OCI-LY7 (cell line): ENCODE measurements around the gene INKA2. TPM values are rescaled to one million over a fixed set of nuclear protein-coding genes. Genes with fewer than 3 reads are reported as not detected.

Experiments used
- BruUV-seq: library from RNA; stranded (reverse); fragments of 400-500 nt; replicated peaks from 2 replicates; lab custom pipeline; 2021; lab: Mats Ljungman, UMichigan
- CTCF ChIA-PET: fragments of 300-600 bp; sonication (Branson Sonifier 250); formaldehyde crosslinking; loops from one replicate; lab custom pipeline; 2022; ENCODE audit warnings: antibody characterized with exemption; ENCODE audit not compliant: unreplicated experiment; lab: Charles Lee
- POLR2A ChIA-PET: fragments of 300-600 bp; sonication (Branson Sonifier 250); formaldehyde crosslinking; loops from one replicate; lab custom pipeline; 2022; ENCODE audit warnings: antibody characterized with exemption; lab: Charles Lee
- DNase-seq: peaks from one replicate; pipeline ENCODE4 v3.0.0-alpha.2; 2015; ENCODE audit warnings: low spot score
- H2AFZ ChIP-seq: fragments of 200-600 bp; sonication (generic), shearing (Covaris generic); 2 replicates; pipeline ENCODE4 v1.6.1; 2014; ENCODE audit warnings: mild to moderate bottlenecking, antibody characterized with exemption, low read length, moderate library complexity
- H3K27ac ChIP-seq: fragments of 200-600 bp; sonication (generic); 2 replicates; pipeline ENCODE4 v1.5.1; 2014; ENCODE audit warnings: mixed run types, low read depth, mild to moderate bottlenecking, moderate library complexity, low read length, inconsistent platforms; ENCODE audit not compliant: poor library complexity, severe bottlenecking
- H3K36me3 ChIP-seq: fragments of 200-600 bp; sonication (generic); 2 replicates; pipeline ENCODE4 v1.6.1; 2014; ENCODE audit warnings: mild to moderate bottlenecking, antibody characterized with exemption, low read length, moderate library complexity, mixed read lengths; ENCODE audit not compliant: insufficient read depth
- H3K4me1 ChIP-seq: fragments of 200-600 bp; sonication (generic); 2 replicates; pipeline ENCODE4 v1.5.1; 2014; ENCODE audit warnings: mild to moderate bottlenecking, low read length; ENCODE audit not compliant: insufficient read depth, poor library complexity, severe bottlenecking
- H3K4me2 ChIP-seq: fragments of 200-600 bp; sonication (generic); 2 replicates; pipeline ENCODE4 v1.6.1; 2014; ENCODE audit warnings: mild to moderate bottlenecking, low read length
- H3K4me3 ChIP-seq: fragments of 200-600 bp; sonication (generic); 2 replicates; pipeline ENCODE4 v1.5.1; 2014; ENCODE audit warnings: mild to moderate bottlenecking, low read depth, low read length; ENCODE audit not compliant: poor library complexity, severe bottlenecking
- H3K79me2 ChIP-seq: fragments of 200-600 bp; sonication (generic); 2 replicates; pipeline ENCODE4 v1.6.1; 2016; ENCODE audit warnings: low read depth, mild to moderate bottlenecking, low read length, moderate library complexity, mixed read lengths; ENCODE audit not compliant: insufficient read depth
- H3K9me2 ChIP-seq: fragments of 200-600 bp; sonication (generic); 2 replicates; pipeline ENCODE4 v1.6.1; 2016; ENCODE audit warnings: mild to moderate bottlenecking, low read length, mixed read lengths; ENCODE audit not compliant: insufficient read depth
- H3K9me3 ChIP-seq: fragments of 200-600 bp; sonication (generic); 2 replicates; pipeline ENCODE4 v1.6.1; 2014; ENCODE audit warnings: mild to moderate bottlenecking, mixed run types, low read length, mixed read lengths
- H4K20me1 ChIP-seq: fragments of 200-600 bp; sonication (generic); 2 replicates; pipeline ENCODE4 v1.6.1; 2014; ENCODE audit warnings: mild to moderate bottlenecking, antibody characterized with exemption, low read length, moderate library complexity, mixed read lengths; ENCODE audit not compliant: insufficient read depth
- CTCF ChIP-seq: fragments of 200-600 bp; sonication (generic); conservative IDR thresholded peaks from 2 replicates; pipeline ENCODE4 v1.5.1; 2014; ENCODE audit warnings: mild to moderate bottlenecking, antibody characterized with exemption, low read length, moderate library complexity, mixed read lengths
- EZH2phosphoT487 ChIP-seq: fragments of 200-600 bp; sonication (generic); IDR thresholded peaks from 2 replicates; pipeline ENCODE4 v1.6.1; 2018; ENCODE audit warnings: low read depth, borderline replicate concordance, mild to moderate bottlenecking, mixed run types, antibody characterized with exemption, low read length, moderate library complexity, mixed read lengths
- intact Hi-C: fragments of 100-400 bp; cut with micrococcal nuclease; formaldehyde crosslinking; loops from one replicate; pipeline ENCODE4 v1.10.0; 2022; ENCODE audit not compliant: unreplicated experiment
- total RNA-seq, 2 experiments: library from RNA; depleted of rRNA in 1 of 2; stranded (reverse); fragments of >200 nt in 1 of 2; shearing (Covaris generic) in 1 of 2; gene quantifications; 2 replicates each; pipeline ENCODE4 v1.2.3, GENCODE V29; 2014 to 2022

Gene INKA2
- total RNA-seq, 2 experiments from 2014 or later: 3.9 to 10.8 TPM

- DNase-seq: no peak
- intact Hi-C loops: no loop called here
- no peaks in the 10 kb centered on the region for H3K36me3 ChIP-seq
- H3K9me3 ChIP-seq: no peaks in the 10 kb centered on the region
- no peak overlapping the region for H2AFZ ChIP-seq
- H4K20me1 ChIP-seq: no peaks in the 10 kb centered on the region
- no peak for TF ChIP-seq CTCF
- no peak for TF ChIP-seq EZH2phosphoT487
- no peak overlapping the region for H3K4me2 ChIP-seq
- H3K4me1 ChIP-seq: peaks cover 22% of the 10 kb centered on the region
- H3K9me2 ChIP-seq: no peaks in the 10 kb centered on the region
- CTCF ChIA-PET: interaction anchor here (0.5 kb wide), 1 partner anchor 20 kb away, joined by 3 read pairs; no protein-coding TSS in a partner anchor
- H3K79me2 ChIP-seq: no peaks in the 10 kb centered on the region
- POLR2A ChIA-PET: interaction anchor here (0.8 kb wide), 1 partner anchor 18 kb away, joined by 3 read pairs; no protein-coding TSS in a partner anchor
- no TSS peak for BruUV-seq
- H3K4me3 ChIP-seq: no peak overlapping the region
- H3K27ac ChIP-seq: no peak overlapping the region
These were observed 4.8 kb downstream of the INKA2 start for GRCh38 chr1:111734426-111734825.

GRCh38 chr1:111733992-111734341 lies 5.2 kb downstream of the INKA2 start:
- POLR2A ChIA-PET: no interaction called here
- no TSS peak for BruUV-seq

More at GRCh38 chr1:111733992-111734341, 5.2 kb downstream of the INKA2 start:
- TF ChIP-seq CTCF (no peak), EZH2phosphoT487 (no peak)
- H3K36me3 ChIP-seq: no peaks in the 10 kb centered on the region
- no peaks in the 10 kb centered on the region for H3K9me2 ChIP-seq
- no peaks in the 10 kb centered on the region for H3K79me2 ChIP-seq
- H3K4me2 ChIP-seq: no peak overlapping the region
- CTCF ChIA-PET: interaction anchor here (0.5 kb wide), 1 partner anchor 19 kb away, joined by 3 read pairs; no protein-coding TSS in a partner anchor
- no peak overlapping the region for H3K4me3 ChIP-seq
- intact Hi-C loops: no loop called here
- no peaks in the 10 kb centered on the region for H4K20me1 ChIP-seq
- peaks cover 22% of the 10 kb centered on the region for H3K4me1 ChIP-seq
- no peak for DNase-seq
- H3K9me3 ChIP-seq: no peaks in the 10 kb centered on the region
- H2AFZ ChIP-seq: no peak overlapping the region
- no peak overlapping the region for H3K27ac ChIP-seq
